ENCODE data around the gene PCDHA4. TPM values are rescaled to one million over a fixed set of nuclear protein-coding genes. Genes with fewer than 3 reads are reported as not detected.

PCDHA4 gene
- total and polyA plus RNA-seq, 2 of the 8 experiments (the other 6 are each of a cell fraction or from before 2014, with no cell fraction given), result 3.7 to 5.7 TPM

Other genes starting within 250 kb of the PCDHA4 start
- 34.3 and 39.4 TPM in 2 replicates for gene SRA1, start 249.6 kb upstream of the PCDHA4 start, total RNA-seq (2021; fragmentation: NEBNext Ultra II Directional; extraction: Animal tissue kit (Norgen Biotek cat#: 25700))
- 26.0 and 27.4 TPM in 2 replicates for gene SRA1, start 249.6 kb upstream of the PCDHA4 start, polyA plus RNA-seq (2011; rRNA removed)
- 12.0 and 16.0 TPM in 2 replicates for gene APBB3, start 242.5 kb upstream of the PCDHA4 start, total RNA-seq (2021; fragmentation: NEBNext Ultra II Directional; extraction: Animal tissue kit (Norgen Biotek cat#: 25700))
- 21.9 and 30.0 TPM in 2 replicates for gene APBB3, start 242.5 kb upstream of the PCDHA4 start, polyA plus RNA-seq (2011; rRNA removed)
- 78.6 and 81.9 TPM in 2 replicates for gene SLC35A4, start 242.2 kb upstream of the PCDHA4 start, total RNA-seq (2021; fragmentation: NEBNext Ultra II Directional; extraction: Animal tissue kit (Norgen Biotek cat#: 25700))
- gene SLC35A4, start 242.2 kb upstream of the PCDHA4 start, polyA plus RNA-seq (2011; rRNA removed), result 131 and 133 TPM in 2 replicates
- 0.48 TPM in 1 of 2 replicates, not detected in the other for gene CD14, start 173.9 kb upstream of the PCDHA4 start, total RNA-seq (2021; fragmentation: NEBNext Ultra II Directional; extraction: Animal tissue kit (Norgen Biotek cat#: 25700))
- 0.15 and 0.24 TPM in 2 replicates for gene CD14, start 173.9 kb upstream of the PCDHA4 start, polyA plus RNA-seq (2011; rRNA removed)
- 21.9 and 29.0 TPM in 2 replicates for gene TMCO6, start 167.6 kb upstream of the PCDHA4 start, total RNA-seq (2021; fragmentation: NEBNext Ultra II Directional; extraction: Animal tissue kit (Norgen Biotek cat#: 25700))
- 40.9 and 53.6 TPM in 2 replicates for gene TMCO6, start 167.6 kb upstream of the PCDHA4 start, polyA plus RNA-seq (2011; rRNA removed)
- gene NDUFA2, start 159.4 kb upstream of the PCDHA4 start, total RNA-seq (2021; fragmentation: NEBNext Ultra II Directional; extraction: Animal tissue kit (Norgen Biotek cat#: 25700)), result 75.2 and 77.1 TPM in 2 replicates
- 146 and 154 TPM in 2 replicates for gene NDUFA2, start 159.4 kb upstream of the PCDHA4 start, polyA plus RNA-seq (2011; rRNA removed)
- 57.4 and 63.4 TPM in 2 replicates for gene IK, start 159.2 kb upstream of the PCDHA4 start, total RNA-seq (2021; fragmentation: NEBNext Ultra II Directional; extraction: Animal tissue kit (Norgen Biotek cat#: 25700))
- gene IK, start 159.2 kb upstream of the PCDHA4 start, polyA plus RNA-seq (2011; rRNA removed), result 25.3 and 41.7 TPM in 2 replicates
- gene WDR55, start 142.2 kb upstream of the PCDHA4 start, total RNA-seq (2021; fragmentation: NEBNext Ultra II Directional; extraction: Animal tissue kit (Norgen Biotek cat#: 25700)), result 22.7 and 22.8 TPM in 2 replicates
- 15.3 and 19.5 TPM in 2 replicates for gene WDR55, start 142.2 kb upstream of the PCDHA4 start, polyA plus RNA-seq (2011; rRNA removed)
- gene DND1, start 133.5 kb upstream of the PCDHA4 start, total RNA-seq (2021; fragmentation: NEBNext Ultra II Directional; extraction: Animal tissue kit (Norgen Biotek cat#: 25700)), result 0.41 and 0.84 TPM in 2 replicates
- gene DND1, start 133.5 kb upstream of the PCDHA4 start, polyA plus RNA-seq (2011; rRNA removed), result 2.1 and 3.5 TPM in 2 replicates
- 55.6 and 56.8 TPM in 2 replicates for gene HARS1, start 115.7 kb upstream of the PCDHA4 start, total RNA-seq (2021; fragmentation: NEBNext Ultra II Directional; extraction: Animal tissue kit (Norgen Biotek cat#: 25700))
- gene HARS1, start 115.7 kb upstream of the PCDHA4 start, polyA plus RNA-seq (2011; rRNA removed), result 26.1 and 27.8 TPM in 2 replicates
- gene HARS2, start 115.6 kb upstream of the PCDHA4 start, total RNA-seq (2021; fragmentation: NEBNext Ultra II Directional; extraction: Animal tissue kit (Norgen Biotek cat#: 25700)), result 21.4 and 23.1 TPM in 2 replicates
- gene HARS2, start 115.6 kb upstream of the PCDHA4 start, polyA plus RNA-seq (2011; rRNA removed), result 12.9 and 16.1 TPM in 2 replicates
- 56.8 and 58.8 TPM in 2 replicates for gene ZMAT2, start 106.6 kb upstream of the PCDHA4 start, total RNA-seq (2021; fragmentation: NEBNext Ultra II Directional; extraction: Animal tissue kit (Norgen Biotek cat#: 25700))
- 38.9 and 65.9 TPM in 2 replicates for gene ZMAT2, start 106.6 kb upstream of the PCDHA4 start, polyA plus RNA-seq (2011; rRNA removed)
- gene PCDHA1, start 20.9 kb upstream of the PCDHA4 start, total RNA-seq (2021; fragmentation: NEBNext Ultra II Directional; extraction: Animal tissue kit (Norgen Biotek cat#: 25700)), result 0.50 and 0.52 TPM in 2 replicates
- gene PCDHA1, start 20.9 kb upstream of the PCDHA4 start, polyA plus RNA-seq (2011; rRNA removed), result 0.23 and 0.52 TPM in 2 replicates
- 1.9 TPM in 2 replicates for gene PCDHA2, start 12.2 kb upstream of the PCDHA4 start, total RNA-seq (2021; fragmentation: NEBNext Ultra II Directional; extraction: Animal tissue kit (Norgen Biotek cat#: 25700))
- gene PCDHA2, start 12.2 kb upstream of the PCDHA4 start, polyA plus RNA-seq (2011; rRNA removed), result 0.86 and 1.2 TPM in 2 replicates
- gene PCDHA3, start 6.0 kb upstream of the PCDHA4 start, total RNA-seq (2021; fragmentation: NEBNext Ultra II Directional; extraction: Animal tissue kit (Norgen Biotek cat#: 25700)), result 0.67 and 0.80 TPM in 2 replicates
- 0.48 and 0.61 TPM in 2 replicates for gene PCDHA3, start 6.0 kb upstream of the PCDHA4 start, polyA plus RNA-seq (2011; rRNA removed)
- 0.52 and 0.76 TPM in 2 replicates for gene PCDHA5, start 14.5 kb downstream of the PCDHA4 start, total RNA-seq (2021; fragmentation: NEBNext Ultra II Directional; extraction: Animal tissue kit (Norgen Biotek cat#: 25700))
- 0.28 and 0.33 TPM in 2 replicates for gene PCDHA5, start 14.5 kb downstream of the PCDHA4 start, polyA plus RNA-seq (2011; rRNA removed)
- 6.5 and 7.1 TPM in 2 replicates for gene PCDHA6, start 20.9 kb downstream of the PCDHA4 start, total RNA-seq (2021; fragmentation: NEBNext Ultra II Directional; extraction: Animal tissue kit (Norgen Biotek cat#: 25700))
- 0.50 and 0.71 TPM in 2 replicates for gene PCDHA6, start 20.9 kb downstream of the PCDHA4 start, polyA plus RNA-seq (2011; rRNA removed)
- gene PCDHA7, start 27.2 kb downstream of the PCDHA4 start, total RNA-seq (2021; fragmentation: NEBNext Ultra II Directional; extraction: Animal tissue kit (Norgen Biotek cat#: 25700)), result 1.6 and 2.7 TPM in 2 replicates
- gene PCDHA7, start 27.2 kb downstream of the PCDHA4 start, polyA plus RNA-seq (2011; rRNA removed), result 0.86 and 0.89 TPM in 2 replicates
- 0.52 and 0.96 TPM in 2 replicates for gene PCDHA8, start 34.1 kb downstream of the PCDHA4 start, total RNA-seq (2021; fragmentation: NEBNext Ultra II Directional; extraction: Animal tissue kit (Norgen Biotek cat#: 25700))
- 0.14 and 0.17 TPM in 2 replicates for gene PCDHA8, start 34.1 kb downstream of the PCDHA4 start, polyA plus RNA-seq (2011; rRNA removed)
- 0.28 and 0.36 TPM in 2 replicates for gene PCDHA9, start 41.3 kb downstream of the PCDHA4 start, total RNA-seq (2021; fragmentation: NEBNext Ultra II Directional; extraction: Animal tissue kit (Norgen Biotek cat#: 25700))
- gene PCDHA9, start 41.3 kb downstream of the PCDHA4 start, polyA plus RNA-seq (2011; rRNA removed), result 0.12 and 0.17 TPM in 2 replicates
- gene PCDHA10, start 48.8 kb downstream of the PCDHA4 start, total RNA-seq (2021; fragmentation: NEBNext Ultra II Directional; extraction: Animal tissue kit (Norgen Biotek cat#: 25700)), result 5.4 and 5.5 TPM in 2 replicates
- 2.8 TPM in 2 replicates for gene PCDHA10, start 48.8 kb downstream of the PCDHA4 start, polyA plus RNA-seq (2011; rRNA removed)
- 6.6 and 6.9 TPM in 2 replicates for gene PCDHA11, start 61.9 kb downstream of the PCDHA4 start, total RNA-seq (2021; fragmentation: NEBNext Ultra II Directional; extraction: Animal tissue kit (Norgen Biotek cat#: 25700))
- 4.7 and 6.5 TPM in 2 replicates for gene PCDHA11, start 61.9 kb downstream of the PCDHA4 start, polyA plus RNA-seq (2011; rRNA removed)
- 9.3 and 10.6 TPM in 2 replicates for gene PCDHA12, start 68.2 kb downstream of the PCDHA4 start, total RNA-seq (2021; fragmentation: NEBNext Ultra II Directional; extraction: Animal tissue kit (Norgen Biotek cat#: 25700))
- 4.2 and 5.7 TPM in 2 replicates for gene PCDHA12, start 68.2 kb downstream of the PCDHA4 start, polyA plus RNA-seq (2011; rRNA removed)
- gene PCDHA13, start 75.1 kb downstream of the PCDHA4 start, total RNA-seq (2021; fragmentation: NEBNext Ultra II Directional; extraction: Animal tissue kit (Norgen Biotek cat#: 25700)), result 1.1 and 1.2 TPM in 2 replicates
- 1.3 and 1.4 TPM in 2 replicates for gene PCDHA13, start 75.1 kb downstream of the PCDHA4 start, polyA plus RNA-seq (2011; rRNA removed)
- gene PCDHAC1, start 119.2 kb downstream of the PCDHA4 start, total RNA-seq (2021; fragmentation: NEBNext Ultra II Directional; extraction: Animal tissue kit (Norgen Biotek cat#: 25700)), result 4.5 and 5.0 TPM in 2 replicates
- gene PCDHAC1, start 119.2 kb downstream of the PCDHA4 start, polyA plus RNA-seq (2011; rRNA removed), result 2.2 and 2.4 TPM in 2 replicates
- 3.7 and 4.9 TPM in 2 replicates for gene PCDHAC2, start 159.4 kb downstream of the PCDHA4 start, total RNA-seq (2021; fragmentation: NEBNext Ultra II Directional; extraction: Animal tissue kit (Norgen Biotek cat#: 25700))
- 4.6 and 5.0 TPM in 2 replicates for gene PCDHAC2, start 159.4 kb downstream of the PCDHA4 start, polyA plus RNA-seq (2011; rRNA removed)
- 0.04 and 0.08 TPM in 2 replicates for gene PCDHB1, start 244.3 kb downstream of the PCDHA4 start, total RNA-seq (2021; fragmentation: NEBNext Ultra II Directional; extraction: Animal tissue kit (Norgen Biotek cat#: 25700))
- 0.03 and 0.05 TPM in 2 replicates for gene PCDHB1, start 244.3 kb downstream of the PCDHA4 start, polyA plus RNA-seq (2011; rRNA removed)